Tibial artery (tissue), 4 donors: ENCODE measurements around the gene DGKE.
A peak's percentile ranks its signal among the peaks of the same experiment; 100 is the strongest.

Experiments used
- DNase-seq, 2 donors: peaks; one replicate each; pipeline ENCODE4 v3.0.0-alpha.2; 2019
- H3K27ac ChIP-seq, 2 donors: fragments of 200-600 bp; sonication (generic) in 1 of 2; 1 replicate in 1 of 2; 2 replicates in 1 of 2; pipeline ENCODE4 v1.5.1; 2018 to 2019; ENCODE audit warnings: mild to moderate bottlenecking in 1 of 2
- H3K27me3 ChIP-seq, 2 donors: fragments of 200-600 bp; sonication (generic) in 1 of 2; one replicate each; pipeline versions ENCODE4 v1.5.1 to v1.6.0; 2016 to 2019
- H3K36me3 ChIP-seq, 3 donors: fragments of 200-600 bp; sonication (generic) in 2 of 3; one replicate each; pipeline ENCODE4 v1.5.1; 2016 to 2019; ENCODE audit warnings: mild to moderate bottlenecking in 2 of 3
- H3K4me1 ChIP-seq, 4 donors: fragments of 200-600 bp; sonication (generic) in 2 of 4; 1 replicate in 3 of 4; 2 replicates in 1 of 4; pipeline ENCODE4 v1.5.1; 2016 to 2019
- H3K4me3 ChIP-seq, 2 donors: fragments of 200-600 bp; sonication (generic) in 1 of 2; 1 replicate in 1 of 2; 2 replicates in 1 of 2; pipeline ENCODE4 v1.5.1; 2018 to 2019; ENCODE audit warnings: mild to moderate bottlenecking in 2 of 2
- H3K9me3 ChIP-seq, 3 donors: fragments of 200-600 bp; sonication (generic) in 1 of 3; one replicate each; pipeline ENCODE4 v1.5.1; 2016 to 2019
- CTCF ChIP-seq, 2 experiments: fragments of 200-600 bp in 1 of 2; fragments of 450-650 bp in 1 of 2; IDR thresholded peaks; one replicate each; pipeline ENCODE4 v1.5.1; 2017 to 2019; ENCODE audit warnings: antibody characterized with exemption in 2 of 2, mild to moderate bottlenecking in 1 of 2, moderate library complexity in 1 of 2
- intact Hi-C: fragments of 100-400 bp; cut with DNase I; formaldehyde crosslinking; loops from one replicate; pipeline ENCODE4 v1.15.0; 2023; ENCODE audit warnings: low total_unique reads

Gene DGKE

GRCh38 chr17:56833809-56834379 lies at the start of gene DGKE, which contains the start of gene C17orf67:
Gene DGKE (plus strand): TSS chr17:56834151. CDS start chr17:56834796, 645 bp downstream.
Gene C17orf67 (minus strand): TSS chr17:56833920. CDS start chr17:56815810, 18,110 bp downstream.
- no peak for TF ChIP-seq CTCF (IDR thresholded peaks at IDR 0.05)
- Histone ChIP-seq H3K27ac (peak within 1 kb of the TSS; percentile 73 to 79), H3K36me3 (peaks cover 0 to 6% (median 0%) of the 10 kb centered on the region in 3 donors), H3K4me3 (peak within 1 kb of the TSS; percentile 78 to 86), H3K9me3 (no peaks in the 10 kb centered on the region), H3K4me1 (peaks cover 7 to 35% (median 16%) of the 10 kb centered on the region in 4 donors), H3K27me3 (no peaks in the 10 kb centered on the region)
- intact Hi-C loops, result loop anchor here (10.0 kb wide), 1 partner anchor 281 kb away; no protein-coding TSS in a partner anchor
- peak; percentile 99 for DNase-seq

- no peak for DNase-seq
- no peaks in the 10 kb centered on the region for H3K36me3 ChIP-seq
- no peak overlapping the region for H3K4me3 ChIP-seq
- intact Hi-C loops, result no loop called here
- TF ChIP-seq CTCF (IDR thresholded peaks at IDR 0.05), result no peak
- H3K27me3 ChIP-seq, result peaks cover 0 to 5% of the 10 kb centered on the region in 2 donors
- H3K9me3 ChIP-seq, result no peaks in the 10 kb centered on the region
- peaks cover 0 to 3% (median under 1%) of the 10 kb centered on the region in 4 donors for H3K4me1 ChIP-seq
- H3K27ac ChIP-seq, result no peak overlapping the region
Observed at GRCh38 chr17:56785405-56785804, 48.5 kb upstream of the DGKE start.

- H3K27me3 ChIP-seq, result no peaks in the 10 kb centered on the region
Observed at GRCh38 chr17:56785997-56786680, 47.8 kb upstream of the DGKE start.

GRCh38 chr17:56786989-56787482 lies 46.9 kb upstream of the DGKE start:
- Histone ChIP-seq H3K9me3 (no peaks in the 10 kb centered on the region), H3K36me3 (no peaks in the 10 kb centered on the region), H3K4me1 (no peaks in the 10 kb centered on the region), H3K27me3 (no peaks in the 10 kb centered on the region), H3K27ac (no peak overlapping the region), H3K4me3 (no peak overlapping the region)
- no peak for TF ChIP-seq CTCF (IDR thresholded peaks at IDR 0.05)
- DNase-seq, result no peak
- intact Hi-C loops, result no loop called here

More at GRCh38 chr17:56785997-56786680, 47.8 kb upstream of the DGKE start:
- Histone ChIP-seq H3K36me3 (no peaks in the 10 kb centered on the region), H3K4me3 (no peak overlapping the region), H3K4me1 (no peaks in the 10 kb centered on the region), H3K27ac (no peak overlapping the region), H3K9me3 (no peaks in the 10 kb centered on the region)
- no peak for TF ChIP-seq CTCF (IDR thresholded peaks at IDR 0.05)
- DNase-seq, result no peak
- intact Hi-C loops, result no loop called here

GRCh38 chr17:56792267-56792666 lies 41.7 kb upstream of the DGKE start:
- no peak for DNase-seq
- peaks cover 0 to 3% (median 0%) of the 10 kb centered on the region in 3 donors for H3K36me3 ChIP-seq
- H3K4me3 ChIP-seq, result no peak overlapping the region
- no peak for TF ChIP-seq CTCF (IDR thresholded peaks at IDR 0.05)
- H3K4me1 ChIP-seq, result no peaks in the 10 kb centered on the region
- H3K27me3 ChIP-seq, result no peaks in the 10 kb centered on the region
- H3K27ac ChIP-seq, result no peak overlapping the region
- intact Hi-C loops, result no loop called here
- no peaks in the 10 kb centered on the region for H3K9me3 ChIP-seq
